Esophagus muscularis mucosa (tissue), 4 donors: ENCODE measurements around the gene PNRC2.

Source experiments
- EP300 ChIP-seq: sonication (generic); formaldehyde crosslinking; IDR thresholded peaks from one replicate; pipeline ENCODE4 v1.6.1; 2017; ENCODE audit warnings: antibody characterized with exemption
- POLR2A ChIP-seq: fragments of 450-650 bp; IDR thresholded peaks from one replicate; pipeline ENCODE4 v1.6.1; 2017; ENCODE audit warnings: antibody characterized with exemption, moderate library complexity, mild to moderate bottlenecking, low read depth
- POLR2AphosphoS5 ChIP-seq, 2 donors: sonication (generic); formaldehyde crosslinking; IDR thresholded peaks; one replicate each; pipeline ENCODE4 v1.6.1; 2017; ENCODE audit warnings: antibody characterized with exemption in 2 of 2
- TF ChIP-seq, protein P1 (sequence below), 3 experiments: fragments of 200-600 bp in 2 of 3; fragments of 450-650 bp in 1 of 3; sonication (generic) in 2 of 3; IDR thresholded peaks; one replicate each; pipeline ENCODE4 v1.5.1; 2017 to 2019; ENCODE audit warnings: antibody characterized with exemption in 3 of 3, mild to moderate bottlenecking in 2 of 3, moderate library complexity in 1 of 3

DNA sequence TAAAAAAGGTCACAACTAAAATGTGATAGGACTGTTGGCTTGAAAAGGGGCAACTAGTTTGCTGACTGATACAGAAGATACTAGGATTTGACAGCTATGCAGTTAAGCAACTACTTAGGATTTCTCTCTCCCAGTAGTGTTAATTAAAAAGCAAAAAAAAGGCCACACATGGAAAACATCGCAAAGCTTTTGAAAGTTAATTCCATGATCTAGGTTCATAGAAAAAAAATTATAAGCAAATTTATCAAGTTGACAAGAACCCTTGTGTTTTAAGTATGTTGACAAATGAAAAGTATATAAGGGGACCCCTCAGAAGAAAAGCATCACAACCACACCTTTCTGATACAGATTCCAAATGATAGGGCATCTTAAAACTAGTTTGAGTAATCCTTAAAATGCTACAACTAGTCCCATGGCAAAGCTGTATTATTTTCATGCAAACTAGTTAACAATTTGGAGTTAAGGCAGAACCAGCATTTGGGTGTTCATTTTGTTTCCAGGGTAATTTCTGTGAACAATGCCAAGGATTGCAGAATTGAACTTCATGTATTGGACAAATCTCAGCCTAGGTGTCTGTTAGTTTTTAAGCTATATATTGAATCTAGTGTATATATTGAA is 4.1 kb downstream of the PNRC2 start:
- TF ChIP-seq POLR2AphosphoS5 (IDR thresholded peaks at IDR 0.05) (no peak), POLR2A (no peak), EP300 (no peak)
- TF ChIP-seq, protein P1, sequence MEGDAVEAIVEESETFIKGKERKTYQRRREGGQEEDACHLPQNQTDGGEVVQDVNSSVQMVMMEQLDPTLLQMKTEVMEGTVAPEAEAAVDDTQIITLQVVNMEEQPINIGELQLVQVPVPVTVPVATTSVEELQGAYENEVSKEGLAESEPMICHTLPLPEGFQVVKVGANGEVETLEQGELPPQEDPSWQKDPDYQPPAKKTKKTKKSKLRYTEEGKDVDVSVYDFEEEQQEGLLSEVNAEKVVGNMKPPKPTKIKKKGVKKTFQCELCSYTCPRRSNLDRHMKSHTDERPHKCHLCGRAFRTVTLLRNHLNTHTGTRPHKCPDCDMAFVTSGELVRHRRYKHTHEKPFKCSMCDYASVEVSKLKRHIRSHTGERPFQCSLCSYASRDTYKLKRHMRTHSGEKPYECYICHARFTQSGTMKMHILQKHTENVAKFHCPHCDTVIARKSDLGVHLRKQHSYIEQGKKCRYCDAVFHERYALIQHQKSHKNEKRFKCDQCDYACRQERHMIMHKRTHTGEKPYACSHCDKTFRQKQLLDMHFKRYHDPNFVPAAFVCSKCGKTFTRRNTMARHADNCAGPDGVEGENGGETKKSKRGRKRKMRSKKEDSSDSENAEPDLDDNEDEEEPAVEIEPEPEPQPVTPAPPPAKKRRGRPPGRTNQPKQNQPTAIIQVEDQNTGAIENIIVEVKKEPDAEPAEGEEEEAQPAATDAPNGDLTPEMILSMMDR (IDR thresholded peaks at IDR 0.05): no peak
